ENCODE measurements around the gene GTF3C1.

GTF3C1 gene

DNA sequence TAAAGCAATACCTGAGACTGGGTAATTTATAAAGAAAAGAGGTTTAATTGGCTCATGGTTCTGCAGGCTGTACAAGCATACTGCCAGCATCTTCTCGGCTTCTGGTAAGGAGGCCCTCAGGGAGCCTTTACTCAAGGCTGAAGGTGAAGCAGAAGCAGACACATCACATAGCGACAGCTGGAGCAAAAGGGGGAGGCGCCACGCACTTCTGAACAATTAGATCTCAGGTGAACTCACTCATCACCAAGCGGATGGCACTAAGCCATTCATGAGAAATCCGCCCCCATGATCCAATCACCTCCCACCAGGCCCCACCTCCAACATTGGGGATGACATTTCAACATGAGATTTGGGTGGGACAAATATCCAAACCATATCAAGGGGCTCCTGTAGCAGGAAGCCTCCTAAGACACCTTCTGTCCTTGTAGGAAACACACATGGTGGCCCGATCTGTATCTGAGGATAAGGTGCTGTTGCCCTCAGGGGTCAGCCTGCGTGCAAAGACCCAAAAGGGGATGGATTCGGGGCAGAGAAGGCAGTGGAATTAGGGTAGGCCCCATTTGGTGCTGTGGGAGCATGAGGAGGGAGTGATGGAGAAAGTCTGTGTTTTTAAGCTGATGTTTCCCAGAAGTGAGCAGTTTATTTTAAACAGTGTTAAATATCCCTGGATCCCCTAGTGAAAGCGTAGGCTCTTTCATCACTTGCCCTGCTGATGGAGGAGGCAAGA lies 124.8 kb downstream of the GTF3C1 start:
- H3K4me3 ChIP-seq (replicated peaks; ENCODE audit: low read depth, low read length): no peak overlapping the region
- no peak for DNase-seq (ENCODE audit: extremely low read depth, low read depth)
- TF ChIP-seq, protein P1, sequence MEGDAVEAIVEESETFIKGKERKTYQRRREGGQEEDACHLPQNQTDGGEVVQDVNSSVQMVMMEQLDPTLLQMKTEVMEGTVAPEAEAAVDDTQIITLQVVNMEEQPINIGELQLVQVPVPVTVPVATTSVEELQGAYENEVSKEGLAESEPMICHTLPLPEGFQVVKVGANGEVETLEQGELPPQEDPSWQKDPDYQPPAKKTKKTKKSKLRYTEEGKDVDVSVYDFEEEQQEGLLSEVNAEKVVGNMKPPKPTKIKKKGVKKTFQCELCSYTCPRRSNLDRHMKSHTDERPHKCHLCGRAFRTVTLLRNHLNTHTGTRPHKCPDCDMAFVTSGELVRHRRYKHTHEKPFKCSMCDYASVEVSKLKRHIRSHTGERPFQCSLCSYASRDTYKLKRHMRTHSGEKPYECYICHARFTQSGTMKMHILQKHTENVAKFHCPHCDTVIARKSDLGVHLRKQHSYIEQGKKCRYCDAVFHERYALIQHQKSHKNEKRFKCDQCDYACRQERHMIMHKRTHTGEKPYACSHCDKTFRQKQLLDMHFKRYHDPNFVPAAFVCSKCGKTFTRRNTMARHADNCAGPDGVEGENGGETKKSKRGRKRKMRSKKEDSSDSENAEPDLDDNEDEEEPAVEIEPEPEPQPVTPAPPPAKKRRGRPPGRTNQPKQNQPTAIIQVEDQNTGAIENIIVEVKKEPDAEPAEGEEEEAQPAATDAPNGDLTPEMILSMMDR (IDR thresholded peaks at IDR 0.05; ENCODE audit: low read depth, low read length, missing control alignments): no peak

DNA sequence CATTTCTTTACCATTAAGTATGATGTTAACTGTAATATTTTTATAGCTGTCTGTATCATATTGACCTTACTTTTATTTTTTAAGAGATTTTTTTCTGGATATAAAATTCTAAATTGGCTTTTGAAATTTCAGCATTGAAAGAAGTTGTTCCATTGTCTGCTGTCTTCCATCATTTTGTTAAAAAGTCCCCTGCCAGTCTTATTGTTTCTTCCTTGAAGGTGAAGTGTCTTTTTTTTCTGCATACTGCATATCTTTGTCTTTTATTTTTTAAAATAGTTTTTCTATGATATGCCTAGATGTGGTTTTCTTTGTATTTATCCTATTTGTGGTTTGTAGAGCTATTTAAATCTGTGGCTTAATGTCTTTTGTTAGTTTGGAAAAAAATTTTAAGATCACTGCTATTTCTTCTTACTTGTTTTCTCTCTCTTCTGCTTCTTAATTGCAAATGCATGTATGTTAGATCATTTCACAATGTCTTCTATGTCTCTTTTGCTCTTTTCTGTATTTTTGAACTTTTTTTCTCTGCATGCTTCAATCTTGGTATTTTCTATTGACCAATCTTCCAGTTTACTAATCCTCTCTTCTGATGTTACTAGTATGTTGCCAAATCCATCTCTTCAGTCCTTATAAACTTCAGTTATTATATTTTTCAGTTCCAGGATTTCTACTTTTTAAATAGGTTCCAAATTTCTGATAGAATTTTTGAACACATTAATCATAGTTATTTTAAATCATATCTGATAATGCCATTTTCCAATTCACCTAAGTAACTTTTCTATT lies 127.6 kb downstream of the GTF3C1 start:
- DNase-seq (ENCODE audit: extremely low read depth, low read depth): no peak
- TF ChIP-seq, protein P1 (IDR thresholded peaks at IDR 0.05; ENCODE audit: low read depth, low read length, missing control alignments): no peak
- no peak overlapping the region for H3K4me3 ChIP-seq (replicated peaks; ENCODE audit: low read depth, low read length)

DNA sequence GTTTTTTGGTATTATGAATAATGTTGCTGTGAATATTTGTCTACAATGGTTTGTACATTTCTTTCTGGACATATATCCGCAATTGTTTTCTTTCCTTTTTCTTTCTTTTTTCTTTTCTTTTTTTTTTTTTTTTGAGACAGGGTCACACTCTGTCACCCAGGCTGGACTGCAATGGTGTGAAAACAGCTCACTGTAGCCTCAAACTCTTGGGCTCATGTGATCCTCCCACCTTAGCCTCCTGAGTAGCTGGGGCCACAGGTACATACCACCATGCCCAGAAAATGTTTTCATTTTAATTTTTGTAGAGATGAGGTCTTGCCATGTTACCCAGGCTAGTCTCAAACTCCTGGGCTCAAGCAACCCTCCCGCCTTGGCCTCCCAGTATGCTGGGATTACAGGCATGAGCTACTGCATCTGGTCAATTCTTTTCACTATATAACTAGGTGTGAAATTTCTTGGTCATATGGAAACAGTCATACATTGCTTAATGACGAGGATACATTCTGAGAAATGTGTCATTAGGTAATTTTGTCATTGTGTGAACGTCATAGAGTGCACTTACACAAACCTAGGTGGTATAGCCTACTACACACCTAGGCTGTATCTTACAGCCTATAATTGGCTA lies 132.6 kb downstream of the GTF3C1 start:
- TF ChIP-seq, protein P1 (IDR thresholded peaks at IDR 0.05; ENCODE audit: low read depth, low read length, missing control alignments): no peak
- DNase-seq (ENCODE audit: extremely low read depth, low read depth): no peak
- no peak overlapping the region for H3K4me3 ChIP-seq (replicated peaks; ENCODE audit: low read depth, low read length)

DNA sequence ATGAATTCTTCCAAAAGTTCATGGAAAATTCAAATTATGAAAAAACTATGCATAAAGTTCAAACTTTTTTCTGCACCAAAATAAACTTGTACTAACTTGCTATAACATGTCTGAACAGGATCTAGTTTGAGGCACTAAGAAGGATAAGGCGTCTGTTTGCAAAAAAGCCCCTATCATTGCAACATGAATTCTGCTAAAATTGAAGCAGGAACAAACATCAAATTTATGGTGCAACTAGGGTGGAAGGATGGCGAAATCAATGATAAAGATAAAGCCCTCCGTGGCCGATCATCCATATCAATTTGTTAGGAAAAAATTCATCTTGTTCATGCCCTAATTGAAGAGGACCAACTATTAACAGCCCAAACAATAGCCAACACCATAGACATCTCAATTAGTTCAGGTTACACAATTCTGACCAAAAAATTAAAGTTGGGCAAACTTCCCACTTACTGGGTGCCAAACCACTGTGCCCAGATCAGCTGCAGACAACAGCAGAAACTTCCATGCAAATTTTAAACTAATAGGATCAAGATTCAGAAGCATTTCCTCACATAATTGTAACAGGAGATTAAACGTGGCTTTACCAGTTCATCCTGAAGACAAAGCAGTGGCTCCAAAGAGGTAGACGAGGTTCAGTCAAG lies 134.8 kb downstream of the GTF3C1 start:
- DNase-seq (ENCODE audit: extremely low read depth, low read depth): no peak
- no peak overlapping the region for H3K4me3 ChIP-seq (replicated peaks; ENCODE audit: low read depth, low read length)
- TF ChIP-seq, protein P1 (IDR thresholded peaks at IDR 0.05; ENCODE audit: low read depth, low read length, missing control alignments): no peak

DNA sequence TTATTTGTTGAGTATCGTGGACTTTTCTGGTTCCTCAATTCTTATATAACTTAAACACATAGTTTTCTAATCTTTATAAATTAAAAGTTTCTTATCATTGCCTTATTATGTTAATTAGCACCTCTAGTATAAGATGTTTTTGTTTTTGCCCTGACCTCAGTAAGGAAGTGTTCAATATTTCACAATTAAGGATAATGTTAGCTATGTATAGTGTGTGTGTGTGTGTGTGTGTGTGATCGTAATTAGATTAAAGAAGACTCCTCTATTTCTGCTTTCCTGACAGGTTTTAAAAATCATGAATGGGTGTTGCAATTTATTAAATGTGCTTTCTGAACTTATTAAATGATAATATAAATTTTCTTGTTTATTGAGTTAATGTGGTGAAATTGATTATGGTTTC lies 135.8 kb downstream of the GTF3C1 start:
- H3K4me3 ChIP-seq (replicated peaks; ENCODE audit: low read depth, low read length): no peak overlapping the region
- TF ChIP-seq, protein P1 (IDR thresholded peaks at IDR 0.05; ENCODE audit: low read depth, low read length, missing control alignments): no peak
- no peak for DNase-seq (ENCODE audit: extremely low read depth, low read depth)

DNA sequence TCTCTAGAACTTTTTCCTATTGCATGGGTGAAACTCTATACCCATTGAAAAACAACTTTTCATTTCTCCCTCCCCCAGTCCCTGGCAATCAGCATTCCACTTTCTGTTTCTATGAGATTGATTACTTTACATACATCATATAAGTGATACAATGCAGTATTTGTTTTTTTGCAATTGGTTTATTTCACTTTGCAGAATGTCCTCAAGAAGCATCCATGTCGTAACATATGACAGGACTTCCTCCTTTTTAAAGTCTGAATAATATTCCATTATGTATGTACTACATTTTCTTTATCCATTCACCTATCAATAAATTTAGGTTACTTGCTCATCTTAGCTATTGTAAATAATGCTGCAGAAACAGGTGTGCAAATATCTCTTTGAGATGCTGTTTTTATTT lies 139.0 kb downstream of the GTF3C1 start:
- H3K4me3 ChIP-seq (replicated peaks; ENCODE audit: low read depth, low read length): no peak overlapping the region
- TF ChIP-seq, protein P1 (IDR thresholded peaks at IDR 0.05; ENCODE audit: low read depth, low read length, missing control alignments): no peak
- DNase-seq (ENCODE audit: extremely low read depth, low read depth): no peak

Data from HFF-Myc (cell line).